Left ventricle myocardium superior (tissue), 1 donor: ENCODE results near the gene RNF181. TPM values are rescaled to one million over a fixed set of nuclear protein-coding genes. Genes with fewer than 3 reads are reported as not detected.

ENCODE experiments used
- total RNA-seq: library from RNA; stranded (reverse); fragmentation: NEBNext Ultra II Directional; extraction: Animal tissue kit (Norgen Biotek cat#: 25700); gene quantifications from one replicate; pipeline ENCODE4 v1.2.1, GENCODE V29; 2021
- donor health status: DM: no; HTN: yes; CAD: no; lungs with severe emphysema.

Gene RNF181
- total RNA-seq, 1 donor from 2014 or later = 89.9 TPM

Other genes starting within 250 kb of the RNF181 start
- gene RETSAT, start 241.2 kb upstream of the RNF181 start, total RNA-seq = 31.2 TPM
- gene ELMOD3, start 241.0 kb upstream of the RNF181 start, total RNA-seq = 10.4 TPM
- gene CAPG, start 185.4 kb upstream of the RNF181 start, total RNA-seq = 6.1 TPM
- gene SH2D6, start 177.0 kb upstream of the RNF181 start, total RNA-seq = not detected
- 130 TPM for gene MAT2A, start 56.6 kb upstream of the RNF181 start, total RNA-seq
- 28.1 TPM for gene GGCX, start 34.3 kb upstream of the RNF181 start, total RNA-seq
- gene VAMP8, start 18.2 kb upstream of the RNF181 start, total RNA-seq = 17.1 TPM
- gene VAMP5, start 11.3 kb upstream of the RNF181 start, total RNA-seq = 54.8 TPM
- gene TMEM150A, start 7.0 kb downstream of the RNF181 start, total RNA-seq = 14.9 TPM
- gene C2orf68, start 16.3 kb downstream of the RNF181 start, total RNA-seq = 29.2 TPM
- 30.0 TPM for gene USP39, start 20.4 kb downstream of the RNF181 start, total RNA-seq
- gene SFTPB, start 72.5 kb downstream of the RNF181 start, total RNA-seq = 0.50 TPM
- gene GNLY, start 98.6 kb downstream of the RNF181 start, total RNA-seq = 2.3 TPM
- gene ATOH8, start 158.2 kb downstream of the RNF181 start, total RNA-seq = 29.6 TPM